T-helper 1 cell (primary cell): ENCODE measurements around the gene ZNF775.

Experiments used
- DNase-seq, 5 donors: peaks; one replicate each; pipeline ENCODE4 v3.0.0-alpha.2; 2012 to 2020
- total RNA-seq, 4 donors: gene quantifications; one replicate each; lab custom pipeline; 2026; lab: John Stamatoyannopoulos, UW

The ZNF775 gene
- total RNA-seq = 1.4 to 2.5 (median 1.8) reads per million in 4 donors

DNA sequence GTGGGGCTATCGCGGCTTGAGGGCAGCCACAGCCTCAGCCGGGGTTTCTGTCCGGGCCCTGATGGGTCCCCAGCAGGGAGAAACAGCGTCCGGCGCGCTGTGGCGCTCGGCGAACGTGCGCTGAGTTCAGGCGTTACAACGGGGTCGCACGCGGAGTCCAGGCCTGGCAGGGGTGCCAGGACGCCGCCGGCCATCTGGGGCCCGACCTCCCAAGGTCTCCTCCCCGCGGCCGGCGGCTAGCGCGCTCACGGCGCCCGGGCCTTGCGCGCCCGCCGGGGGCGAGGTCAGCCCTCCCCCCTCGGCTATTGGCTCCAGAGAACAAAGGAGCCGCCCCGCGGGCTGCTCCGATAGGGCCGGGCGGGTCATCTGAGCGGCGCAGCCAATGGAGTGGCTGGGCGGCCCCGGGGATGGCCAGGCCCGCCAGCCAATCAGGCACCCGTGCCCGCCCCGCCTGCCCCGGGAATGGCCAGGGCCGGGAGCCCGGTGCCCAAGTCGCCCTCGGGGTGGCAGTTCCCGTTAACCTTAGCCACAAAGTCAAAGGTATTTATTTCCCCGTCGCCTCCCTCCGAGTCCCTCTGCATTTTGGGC is at the start of gene ZNF775:
Gene ZNF775 (plus strand): TSS at position 478 of the 588 bp plus-strand sequence. CDS start 9,141 bp downstream, outside the sequence.
- DNase-seq = peak; percentile 86 to 94 (median 88)

DNA sequence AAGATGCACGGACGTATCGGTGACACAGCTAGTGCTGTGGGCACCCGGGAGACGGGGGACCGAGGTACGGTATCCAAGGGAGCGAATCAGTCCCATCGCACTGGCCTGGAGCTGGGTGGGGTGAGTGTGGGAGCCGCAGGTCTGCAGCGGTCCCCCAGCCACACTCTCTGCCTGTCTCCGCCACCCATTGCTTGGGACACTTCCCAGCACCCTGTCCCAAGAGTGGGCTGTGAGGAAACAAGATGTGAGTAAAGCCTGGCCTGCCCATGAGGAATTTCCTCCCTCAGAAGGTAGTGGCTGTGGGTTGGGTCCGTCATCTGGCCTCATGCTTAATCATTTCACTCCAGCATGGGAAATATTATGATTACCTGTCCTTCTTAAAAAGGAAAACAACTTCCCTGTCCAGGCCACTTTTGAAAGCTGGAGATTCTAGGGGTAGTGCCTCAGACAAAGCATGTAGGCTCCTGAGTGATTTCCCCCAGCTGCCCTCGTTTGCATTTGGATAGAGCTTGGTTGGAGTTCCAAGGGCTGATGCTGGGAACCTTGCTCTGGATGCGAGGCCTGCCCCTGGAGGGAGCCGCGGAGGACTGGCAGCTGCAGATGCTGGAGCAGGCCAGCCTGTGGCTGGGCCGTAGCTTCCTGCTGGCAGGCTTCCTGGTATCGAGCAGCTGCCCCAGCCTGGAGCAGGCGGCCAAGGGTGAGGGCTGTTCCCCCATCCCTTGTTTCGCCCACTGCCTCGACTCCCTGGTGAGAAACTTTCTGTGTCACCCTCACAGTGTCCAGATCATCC is 49.6 kb upstream of the ZNF775 start:
- DNase-seq = no peak

DNA sequence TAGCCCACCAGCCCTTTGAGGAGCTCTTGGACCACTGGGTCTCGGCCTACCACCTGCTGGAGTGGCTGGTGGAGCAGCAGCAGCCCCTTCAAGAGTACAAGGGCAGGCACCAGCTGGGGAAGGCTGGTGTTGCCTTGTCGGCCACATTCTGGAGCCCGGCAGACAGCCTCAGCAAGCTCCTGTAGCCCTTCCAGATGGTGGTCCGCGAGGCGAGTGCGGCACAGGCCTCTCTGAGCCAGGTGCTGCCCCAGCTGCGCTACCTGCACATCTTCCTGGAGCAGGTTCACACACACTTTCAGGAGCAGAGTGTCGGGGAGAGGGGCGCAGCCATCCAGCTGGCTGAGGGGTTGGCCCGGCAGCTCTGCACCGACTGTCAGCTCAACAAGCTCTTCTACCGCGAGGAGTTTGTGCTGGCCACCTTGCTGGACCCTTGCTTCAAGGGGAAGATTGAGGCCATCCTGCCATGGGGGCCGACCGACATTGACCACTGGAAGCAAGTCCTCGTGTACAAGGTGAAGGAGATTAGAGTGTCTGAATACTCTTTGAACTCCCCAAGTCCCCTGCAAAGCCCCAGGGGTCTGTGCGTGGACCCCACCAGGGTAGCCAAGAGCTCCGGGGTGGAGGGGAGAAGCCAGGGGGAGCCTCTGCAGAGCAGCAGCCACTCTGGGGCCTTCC is 48.8 kb upstream of the ZNF775 start:
- no peak for DNase-seq

DNA sequence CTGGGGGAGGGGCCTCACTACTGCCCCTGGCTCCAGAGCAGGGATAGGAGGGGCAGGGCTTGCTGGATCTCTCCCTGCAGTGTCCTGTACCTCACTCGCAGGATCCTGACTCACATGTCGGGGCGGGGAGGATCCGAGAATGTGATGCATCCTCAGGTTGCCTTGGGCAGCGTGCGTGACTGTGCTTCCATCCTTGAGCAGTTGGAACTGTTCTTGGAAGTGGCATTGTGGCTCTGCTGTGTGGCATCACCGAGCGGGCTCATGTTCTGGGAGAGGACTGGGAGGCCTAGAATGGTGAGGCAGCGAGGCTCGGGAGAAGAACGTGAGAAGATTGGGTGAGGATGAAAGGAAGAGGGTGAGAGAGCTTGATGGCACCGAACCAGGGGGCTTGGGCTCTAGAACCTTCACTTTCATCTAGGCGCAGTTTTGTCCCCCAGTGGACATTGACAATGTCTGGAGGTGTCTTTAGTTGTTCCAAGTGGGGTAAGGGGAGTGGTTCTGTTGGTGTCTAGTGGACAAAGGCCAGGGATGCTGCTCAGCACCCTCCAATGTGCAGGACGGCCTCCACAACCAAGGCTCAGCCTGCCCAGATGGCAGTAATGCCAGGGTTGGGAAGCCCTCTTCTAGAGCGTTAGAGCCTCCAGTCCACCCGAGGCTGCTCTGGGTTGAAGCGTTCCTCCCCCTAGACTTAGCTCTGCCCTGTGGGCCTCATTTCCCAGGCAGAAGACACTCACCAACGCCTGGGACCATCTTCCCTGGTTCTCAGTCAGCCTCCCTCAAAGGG is 46.1 kb upstream of the ZNF775 start:
- no peak for DNase-seq

DNA sequence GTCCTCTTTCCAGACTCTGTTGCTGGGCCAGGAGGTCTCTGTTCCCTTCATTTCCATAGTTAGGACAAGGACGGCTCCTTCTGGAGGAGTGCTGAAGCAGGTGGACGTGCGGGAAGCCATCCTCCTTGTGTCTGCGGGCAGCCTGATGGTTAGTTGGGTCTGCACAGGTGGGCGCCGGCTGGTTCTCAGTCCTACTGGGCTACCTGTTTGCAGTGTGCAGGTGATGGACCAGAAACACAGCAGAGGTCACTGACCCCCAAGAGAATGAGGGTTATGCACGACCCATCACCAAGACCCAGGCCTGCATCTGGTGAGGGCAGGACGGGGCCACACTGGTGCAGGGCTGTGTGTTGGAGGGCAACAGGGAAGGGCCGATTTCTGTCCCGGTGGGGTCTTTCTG is 45.5 kb upstream of the ZNF775 start:
- no peak for DNase-seq

DNA sequence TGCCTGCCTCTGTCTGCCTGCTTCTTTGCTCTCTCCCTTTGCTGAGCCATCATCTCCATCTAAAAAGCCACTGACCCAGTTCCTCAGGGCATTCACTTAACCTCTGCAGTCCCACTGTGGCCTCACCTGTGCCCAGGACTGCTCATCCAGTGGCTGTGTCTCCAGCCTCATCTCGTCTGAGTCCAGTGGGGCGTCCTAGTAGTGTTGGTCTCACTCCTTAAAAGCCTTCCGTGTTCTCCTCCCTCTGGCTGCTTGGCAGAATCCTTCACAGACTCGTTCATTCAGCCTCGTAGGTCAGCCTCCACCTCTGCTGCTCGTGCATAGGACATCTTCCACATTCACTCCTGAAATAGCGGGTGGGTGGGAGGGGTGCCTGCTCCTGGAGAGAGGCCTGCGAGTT is 45.0 kb upstream of the ZNF775 start:
- DNase-seq = no peak

DNA sequence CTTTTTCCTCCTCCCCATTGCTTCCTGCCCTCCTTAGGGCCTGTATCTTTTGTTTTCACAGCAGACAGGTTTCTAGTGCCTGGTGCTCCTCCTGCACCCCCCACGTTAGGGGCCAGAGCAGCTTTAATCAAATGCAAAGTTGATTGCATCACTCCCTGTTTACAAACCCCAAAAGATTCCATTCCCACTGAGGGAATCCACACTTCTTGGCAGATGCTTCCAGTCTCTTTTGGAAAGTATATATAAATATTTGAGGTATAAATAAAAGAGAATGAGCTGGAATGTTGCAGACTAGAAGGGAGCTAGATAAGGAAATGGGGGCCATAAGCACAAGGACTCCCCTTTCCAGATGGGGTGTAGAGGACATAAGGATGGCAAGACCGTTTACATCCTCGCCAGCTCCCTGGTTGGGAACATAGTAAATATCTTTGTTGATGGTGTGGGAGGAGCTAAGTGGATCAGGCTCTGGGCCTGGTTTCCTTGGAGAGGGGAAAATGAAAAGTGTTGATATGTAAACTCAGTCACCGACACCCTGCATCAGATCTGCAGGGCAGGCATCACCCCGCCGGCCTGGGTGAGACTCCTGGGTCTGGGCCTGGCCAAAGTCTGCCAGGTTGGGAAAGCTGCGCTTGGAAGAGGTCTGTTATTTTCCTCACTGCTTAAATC is 43.9 kb upstream of the ZNF775 start:
- no peak for DNase-seq

DNA sequence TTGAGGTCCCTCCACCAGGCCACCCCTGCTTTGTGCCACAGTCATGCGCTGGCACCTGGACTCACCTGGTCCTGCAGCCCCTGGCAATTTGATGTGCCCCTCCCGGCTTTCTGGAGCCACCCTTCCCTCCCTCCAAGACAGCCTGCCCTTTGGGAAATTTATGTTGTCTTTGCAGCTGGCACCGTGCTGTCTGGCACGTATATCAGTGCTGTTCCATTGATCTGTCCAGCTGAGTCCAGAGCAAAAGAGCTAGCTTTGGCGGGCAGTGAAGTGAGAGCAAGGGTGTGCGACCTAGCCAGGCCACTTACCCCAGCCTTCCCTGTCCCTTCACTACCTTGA is 43.4 kb upstream of the ZNF775 start:
- no peak for DNase-seq

DNA sequence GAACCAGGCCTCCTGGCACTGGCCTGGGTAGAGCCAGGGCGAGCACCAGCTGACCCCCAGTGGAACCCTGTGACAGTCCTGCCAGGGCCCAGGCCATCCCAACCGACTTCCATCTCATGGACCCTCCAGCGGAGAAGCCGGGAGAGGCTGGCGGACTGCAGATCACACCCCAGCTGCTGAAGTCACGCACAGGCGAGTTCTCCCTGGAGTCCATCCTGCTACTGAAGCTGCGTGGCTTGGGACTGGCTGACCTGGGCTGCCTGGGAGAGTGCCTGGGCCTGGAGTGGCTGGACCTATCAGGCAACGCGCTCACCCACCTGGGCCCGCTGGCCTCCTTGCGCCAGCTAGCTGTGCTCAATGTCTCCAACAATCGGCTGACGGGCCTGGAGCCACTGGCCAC is 42.4 kb upstream of the ZNF775 start:
- DNase-seq = no peak

DNA sequence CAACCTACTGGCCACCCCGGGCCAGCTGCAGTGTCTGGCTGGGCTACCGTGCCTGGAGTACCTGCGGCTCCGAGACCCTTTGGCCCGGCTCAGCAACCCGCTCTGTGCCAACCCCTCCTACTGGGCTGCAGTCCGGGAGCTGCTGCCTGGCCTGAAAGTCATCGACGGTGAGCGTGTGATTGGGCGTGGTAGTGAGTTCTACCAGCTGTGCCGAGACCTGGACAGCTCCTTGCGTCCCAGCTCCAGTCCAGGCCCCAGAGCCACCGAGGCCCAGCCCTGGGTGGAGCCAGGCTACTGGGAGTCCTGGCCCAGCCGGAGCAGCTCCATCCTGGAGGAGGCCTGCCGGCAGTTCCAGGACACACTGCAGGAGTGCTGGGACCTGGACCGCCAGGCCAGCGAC is 42.0 kb upstream of the ZNF775 start:
- DNase-seq = no peak

DNA sequence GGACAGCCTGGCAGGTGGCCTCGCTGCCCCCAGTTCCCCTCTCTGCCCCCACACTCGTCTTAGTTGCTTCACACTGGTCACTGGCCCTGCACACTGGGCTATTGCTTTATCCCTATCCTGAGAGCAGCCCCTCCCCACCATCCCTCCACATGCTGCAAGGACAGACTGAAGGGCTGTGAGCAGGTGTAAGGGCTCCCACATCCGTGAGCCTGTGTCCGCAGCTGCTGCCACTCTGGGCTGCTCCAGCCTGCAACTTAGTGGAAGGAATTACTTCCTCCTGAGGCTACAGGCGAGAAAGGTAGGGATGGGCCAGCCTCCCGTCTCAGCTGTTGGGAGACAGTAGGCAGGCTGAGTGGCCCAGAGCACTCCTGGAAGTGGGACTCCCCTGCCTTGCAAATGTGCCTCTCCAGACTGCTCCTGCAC is 41.5 kb upstream of the ZNF775 start:
- DNase-seq = no peak

DNA sequence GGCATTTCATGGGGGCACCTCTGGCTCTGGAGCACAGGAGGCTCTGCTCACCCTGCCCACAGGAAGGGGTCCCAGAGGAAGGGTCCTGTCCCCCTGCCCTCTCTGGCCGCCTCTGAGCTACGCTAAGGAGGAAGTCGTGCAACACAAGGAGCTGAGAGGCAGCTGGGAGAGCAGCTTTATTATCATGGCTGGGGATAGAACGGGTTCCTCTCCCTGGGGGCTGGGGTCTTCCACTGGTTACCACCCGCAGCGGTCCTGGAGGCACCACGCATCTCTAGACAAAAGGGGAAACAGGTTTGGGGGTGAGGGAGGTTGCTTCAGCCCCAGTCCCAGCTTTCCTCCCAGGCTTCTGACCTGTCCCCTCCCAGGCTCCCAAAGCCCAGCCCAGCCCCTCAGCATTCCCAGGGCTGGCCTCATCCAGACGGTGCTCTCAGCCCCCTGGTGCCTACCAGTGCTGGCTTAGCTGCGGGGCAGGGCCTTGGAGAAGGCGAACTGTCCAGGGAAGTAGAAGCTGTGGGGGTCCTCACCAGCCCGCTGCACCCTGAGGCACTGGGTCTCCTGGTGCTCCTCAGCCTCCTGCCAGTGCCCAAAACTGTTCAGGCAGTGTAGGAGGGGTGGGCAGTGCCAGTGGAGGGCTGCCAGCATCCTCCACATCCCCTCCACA is 40.8 kb upstream of the ZNF775 start:
- no peak for DNase-seq

DNA sequence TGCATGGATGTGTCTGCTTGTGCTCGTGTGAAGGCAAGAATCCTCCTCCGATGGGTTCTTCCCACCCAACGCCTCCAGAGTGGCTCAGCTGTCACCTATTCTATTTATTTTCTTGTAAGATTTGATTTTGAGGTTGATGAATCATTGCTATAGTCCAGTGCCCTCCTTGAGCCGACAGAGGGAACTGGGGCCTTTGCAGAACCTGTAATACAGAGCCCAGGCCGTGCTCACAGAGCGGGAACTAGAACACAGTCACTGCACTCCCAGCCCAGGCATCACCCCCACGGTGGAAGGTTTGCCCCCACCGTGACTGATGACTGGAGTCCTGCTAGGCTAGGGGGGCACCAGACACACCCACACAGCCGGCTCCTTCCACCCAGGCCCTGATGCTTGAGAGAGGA is 39.7 kb upstream of the ZNF775 start:
- DNase-seq = no peak

DNA sequence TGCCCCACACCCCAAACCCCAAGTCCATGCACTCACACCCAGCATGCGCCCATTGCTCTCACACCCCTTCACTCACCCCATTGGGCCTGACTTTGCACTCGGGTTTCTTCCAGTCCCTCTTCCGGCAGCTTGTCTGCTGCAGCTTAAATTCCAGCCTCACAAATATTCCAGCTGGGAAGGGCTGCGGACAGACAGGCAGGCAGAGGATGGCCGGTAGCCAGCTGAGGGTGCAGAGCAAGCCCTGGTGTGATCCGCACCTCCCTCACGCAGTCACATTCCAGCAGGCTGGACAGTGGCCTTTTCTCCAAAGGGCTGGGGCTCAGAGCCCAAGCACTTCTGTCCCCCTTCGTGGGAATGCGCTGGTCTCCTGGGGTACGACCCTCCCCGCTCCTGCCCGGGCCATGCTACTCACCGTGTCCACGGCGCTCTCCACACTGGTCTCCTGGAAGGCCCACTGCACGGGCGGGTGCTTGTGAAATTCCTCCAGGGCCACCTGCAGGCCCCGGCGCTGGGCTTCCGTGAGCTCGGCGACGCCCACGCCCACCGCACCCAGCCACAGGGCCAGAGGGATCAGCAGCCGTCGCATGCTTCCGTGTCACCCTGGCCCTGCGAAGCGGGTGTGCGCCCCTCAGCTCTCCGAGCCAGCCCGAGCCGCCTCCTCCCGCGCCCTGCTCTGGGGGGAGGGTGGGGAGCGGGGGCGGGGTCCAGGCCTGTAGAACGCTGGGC is 38.9 kb upstream of the ZNF775 start:
- DNase-seq = no peak

DNA sequence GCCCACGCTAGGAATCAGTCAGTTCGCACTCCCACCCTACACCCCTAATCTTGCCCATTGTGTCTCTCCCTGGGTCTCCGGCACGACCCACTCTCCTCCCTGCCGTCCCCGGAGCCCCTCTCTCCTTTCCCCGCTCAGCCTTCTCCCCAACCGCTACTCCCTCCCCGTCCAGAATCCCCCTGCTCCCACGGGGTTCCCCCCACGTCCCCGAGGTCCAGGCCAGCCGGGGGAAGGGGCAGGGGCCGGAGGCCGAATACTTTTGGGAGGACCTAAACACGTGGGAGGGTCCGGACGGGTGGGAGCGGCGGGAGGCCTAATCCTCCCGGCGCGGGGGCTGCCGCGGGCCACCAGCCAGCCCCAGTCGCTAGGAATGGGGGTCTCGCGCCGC is 38.3 kb upstream of the ZNF775 start:
- no peak for DNase-seq

DNA sequence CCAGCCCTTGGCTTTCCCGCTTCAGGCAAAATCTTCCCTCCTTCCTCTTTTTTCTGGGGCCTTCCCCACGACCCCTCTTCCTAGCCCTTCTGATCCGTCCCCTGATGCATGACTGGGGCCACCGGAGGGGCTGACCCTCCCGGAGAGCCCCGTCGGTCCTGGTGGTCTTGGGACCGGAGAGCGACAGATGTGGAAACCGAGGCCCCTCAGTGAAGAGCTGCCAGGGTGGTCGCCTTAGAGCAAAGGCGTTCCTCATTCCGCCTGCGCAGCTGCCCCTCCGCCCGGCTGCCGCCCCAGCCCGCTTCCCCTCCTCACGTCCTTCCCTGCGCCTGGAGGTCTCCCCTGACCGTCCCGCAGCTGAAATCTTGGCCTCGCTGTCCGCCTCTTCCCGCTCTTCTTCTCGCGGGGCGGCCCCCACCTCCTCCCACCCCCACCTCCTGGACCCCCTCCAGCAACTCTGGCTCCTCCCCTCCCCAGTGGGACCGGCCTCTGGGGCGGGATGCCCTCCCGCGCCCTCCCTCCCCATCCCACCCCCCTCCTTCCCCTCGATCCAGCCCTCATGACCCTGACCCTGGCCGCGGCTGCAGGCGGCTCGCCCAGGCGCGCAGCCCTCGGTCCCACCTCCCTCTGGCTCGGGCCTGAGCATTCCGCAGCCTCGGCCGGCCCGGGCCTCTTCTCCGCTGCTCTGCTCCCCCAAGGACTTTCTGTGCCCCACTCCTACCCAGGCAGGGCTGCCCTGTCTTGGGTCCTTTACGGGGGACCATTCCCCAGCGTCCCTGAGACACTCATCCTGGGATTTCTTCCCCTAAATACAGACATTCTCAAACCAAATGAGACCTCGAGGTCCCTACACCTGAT is 37.6 kb upstream of the ZNF775 start, which contains the start of gene RARRES2:
Gene RARRES2 (minus strand): TSS at position 367 of the 858 bp plus-strand sequence. CDS start 1,020 bp downstream, outside the sequence.
- DNase-seq = no peak

DNA sequence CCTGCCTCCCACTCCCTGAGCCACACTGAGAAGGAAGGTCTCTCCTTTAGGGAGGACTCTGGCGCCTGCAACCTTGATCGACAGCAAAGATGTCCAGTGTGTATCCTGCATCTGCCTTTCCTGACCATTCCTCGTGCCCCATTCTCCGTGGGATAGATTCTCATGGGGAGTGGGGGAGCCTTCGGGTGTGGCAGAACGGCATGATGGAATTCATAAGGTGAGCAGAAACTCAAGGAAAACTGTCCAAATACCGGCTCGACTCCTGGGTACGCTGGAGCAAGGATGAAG is 37.1 kb upstream of the ZNF775 start:
- DNase-seq = no peak

DNA sequence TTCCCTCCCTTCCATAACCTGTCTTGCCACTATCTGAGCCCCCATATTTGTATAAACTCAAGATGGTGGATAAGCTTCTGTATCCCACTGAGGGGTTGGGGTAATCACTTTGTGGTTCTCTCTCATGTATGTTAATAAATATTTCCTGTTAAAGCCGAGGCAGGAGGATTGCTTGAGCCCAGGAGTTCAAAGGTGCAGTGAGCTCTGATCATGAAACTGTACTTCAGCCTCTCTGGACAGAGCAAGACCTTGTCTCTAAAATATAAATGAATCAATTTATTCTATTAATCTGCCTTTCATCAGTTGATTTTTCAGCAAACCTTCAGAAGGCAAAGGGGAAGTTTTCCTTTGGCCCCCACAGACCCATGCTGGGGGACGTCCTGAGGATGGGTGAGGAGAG is 35.9 kb upstream of the ZNF775 start:
- DNase-seq = no peak

DNA sequence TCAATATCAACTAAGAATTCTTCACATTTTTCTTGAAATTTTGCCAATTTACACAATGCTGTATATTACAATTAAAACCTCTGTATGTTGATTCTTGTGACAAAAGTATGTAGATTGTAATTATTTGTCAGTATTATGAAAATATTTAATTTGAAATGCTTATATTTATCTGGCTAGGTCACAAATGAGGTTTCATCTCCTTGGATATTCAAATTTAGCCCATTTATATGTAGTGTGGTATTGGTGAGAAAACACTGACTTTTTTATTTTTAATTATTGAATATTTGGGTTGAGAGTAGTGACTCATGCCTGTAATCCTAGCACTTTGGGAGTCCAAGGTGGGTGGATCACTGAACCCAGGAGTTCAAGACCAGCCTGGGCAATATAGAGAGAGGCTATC is 34.8 kb upstream of the ZNF775 start:
- DNase-seq = no peak

DNA sequence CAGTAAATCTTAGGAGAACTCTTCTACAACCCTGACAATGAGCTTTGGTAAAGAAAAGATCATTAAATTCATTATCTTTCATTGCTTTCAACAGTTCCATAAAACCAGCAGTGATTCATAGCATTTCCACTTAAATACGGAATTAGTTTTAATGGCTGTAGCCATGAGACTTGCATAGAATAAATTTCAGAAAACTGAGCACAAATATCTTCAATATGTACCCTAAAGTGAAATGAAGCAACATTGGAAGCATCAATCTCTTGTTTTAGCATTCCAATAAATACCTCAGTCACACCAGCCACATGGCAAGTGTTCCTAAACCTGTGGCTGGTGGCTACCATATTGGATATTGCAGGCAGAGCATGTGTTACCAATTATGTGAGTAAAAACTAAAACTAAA is 34.1 kb upstream of the ZNF775 start:
- no peak for DNase-seq

DNA sequence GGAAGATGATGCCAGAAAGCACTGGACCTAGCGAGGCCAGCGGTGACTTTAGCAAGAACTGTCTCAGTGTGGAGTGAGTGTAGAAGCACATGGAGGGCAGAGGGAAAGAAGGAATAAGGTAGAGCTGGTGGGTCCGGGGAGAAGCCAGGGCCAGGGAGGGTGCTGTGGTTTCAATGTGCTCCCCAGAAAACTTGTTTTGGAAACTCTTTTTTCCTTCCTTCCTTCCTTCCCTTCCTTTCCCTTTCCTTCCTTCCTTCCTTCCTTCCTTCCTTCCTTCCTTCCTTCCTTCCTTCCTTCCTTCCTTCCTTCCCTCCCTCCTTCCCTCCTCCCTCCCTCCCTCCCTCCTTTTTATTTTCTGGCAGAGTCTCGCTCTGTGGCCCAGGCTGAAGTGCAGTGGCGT is 32.2 kb upstream of the ZNF775 start:
- DNase-seq = no peak
